ENCODE results near the gene UQCC3. TPM values are rescaled to one million over a fixed set of nuclear protein-coding genes. Genes with fewer than 3 reads are reported as not detected.

The UQCC3 gene, protein sequence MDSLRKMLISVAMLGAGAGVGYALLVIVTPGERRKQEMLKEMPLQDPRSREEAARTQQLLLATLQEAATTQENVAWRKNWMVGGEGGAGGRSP
- total RNA-seq, result 1 to 10 TPM; 6.7 to 6.8 TPM

- peak within 1 kb of the TSS; percentile 91 for H3K27ac Mint-ChIP-seq
- POLR2A ChIA-PET, result interaction anchor here (0.6 to 4.4 kb wide), 43 partner anchors 9 to 247 kb away, joined by 3 to 73 read pairs (median 6); partner anchors contain the start of genes B3GAT3, BSCL2, EEF1G and EML3
- H3K4me1 Mint-ChIP-seq, result peaks cover 35% of the 10 kb centered on the region
- ATAC-seq (ENCODE audit: low read depth) (peak; percentile 87), DNase-seq (peak; percentile 84)
- H3K27me3 Mint-ChIP-seq, result no peaks in the 10 kb centered on the region
- H3K4me3 Mint-ChIP-seq, result peak within 1 kb of the TSS; percentile 94
- no peaks in the 10 kb centered on the region for H3K9me3 Mint-ChIP-seq
- H3K36me3 Mint-ChIP-seq, result peaks cover 8% of the 10 kb centered on the region
Observed at GRCh38 chr11:62671608-62672389, at the start of gene UQCC3, which contains the start of gene LBHD1. Gene UQCC3 (plus strand): TSS chr11:62671673. CDS start chr11:62671746, 73 bp downstream. Gene LBHD1 (minus strand): TSS chr11:62672267. CDS start chr11:62670031, 2,236 bp downstream.

DNA sequence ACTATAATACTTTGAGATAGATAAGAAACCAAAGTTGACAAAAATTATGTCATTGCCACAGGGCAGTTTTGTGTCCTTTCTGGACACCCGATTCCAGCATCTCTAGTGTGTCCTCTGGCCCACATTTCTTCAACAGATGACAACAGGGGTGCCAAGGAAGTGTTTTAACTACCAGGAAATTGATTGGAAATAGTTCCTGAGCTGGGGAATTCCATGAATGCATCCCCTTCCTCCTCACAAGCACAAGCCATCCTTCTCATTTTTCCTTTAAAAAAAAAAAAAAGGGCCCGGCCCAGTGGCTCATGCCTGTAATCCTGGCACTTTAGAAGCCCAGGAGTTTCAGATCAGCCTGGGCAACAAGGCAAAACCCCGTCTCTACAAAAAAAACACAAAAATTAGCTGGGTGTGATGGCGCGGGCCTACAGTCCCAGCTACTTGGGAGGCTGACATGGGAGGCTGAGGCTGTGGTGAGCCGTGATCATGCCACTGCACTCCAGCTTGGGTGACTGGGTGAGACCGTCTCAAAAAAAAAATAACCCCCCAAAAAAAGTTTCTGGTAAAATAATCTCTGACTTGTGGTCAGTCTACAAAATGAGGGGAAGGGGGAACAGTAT, 48.9 kb upstream of the UQCC3 start:
- peaks cover 18% of the 10 kb centered on the region for H3K36me3 Mint-ChIP-seq
- peaks cover 24% of the 10 kb centered on the region for H3K4me1 Mint-ChIP-seq
- no peak for DNase-seq
- POLR2A ChIA-PET, result interaction anchor here (0.7 to 5.8 kb wide), 25 partner anchors 9 to 259 kb away, joined by 3 to 48 read pairs (median 7); partner anchors contain the start of genes C11orf98, CSKMT, EEF1G and EML3
- no peaks in the 10 kb centered on the region for H3K9me3 Mint-ChIP-seq
- no peaks in the 10 kb centered on the region for H3K27me3 Mint-ChIP-seq
- H3K4me3 Mint-ChIP-seq, result peak overlapping the region; percentile 76
- peak overlapping the region; percentile 91 for H3K27ac Mint-ChIP-seq
- no peak for ATAC-seq (ENCODE audit: low read depth)

DNA sequence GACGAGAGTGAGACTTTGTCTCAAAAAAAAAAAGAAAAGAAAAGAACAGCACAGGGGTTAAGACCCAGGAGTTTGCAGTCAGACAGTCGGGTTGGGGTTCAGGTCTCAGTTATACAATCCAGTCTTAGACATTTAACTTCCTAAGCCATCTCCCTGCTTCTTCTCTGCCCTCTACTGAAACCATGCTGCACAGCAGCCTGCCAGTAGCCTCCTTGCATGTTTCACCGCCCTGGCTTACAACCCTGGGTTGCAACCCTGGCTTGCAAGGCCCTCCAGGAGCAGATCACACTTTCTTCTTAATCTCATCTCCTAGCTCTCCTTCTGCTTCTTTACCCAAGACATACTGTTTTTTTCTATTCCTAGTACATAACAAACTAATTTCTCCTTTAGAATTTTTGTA, 43.8 kb upstream of the UQCC3 start:
- Mint-ChIP-seq H3K27ac (peak overlapping the region; percentile 66), H3K36me3 (peaks cover 31% of the 10 kb centered on the region), H3K4me1 (peaks cover 4% of the 10 kb centered on the region), H3K9me3 (no peaks in the 10 kb centered on the region), H3K4me3 (no peak overlapping the region), H3K27me3 (no peaks in the 10 kb centered on the region)
- POLR2A ChIA-PET, result interaction anchor here (1.3 kb wide), 1 partner anchor 37 kb away, joined by 3 read pairs; the partner anchor contains the start of genes C11orf98 and CSKMT
- ATAC-seq (ENCODE audit: low read depth), result peak; percentile 40
- DNase-seq, result no peak

- Mint-ChIP-seq H3K27me3 (no peaks in the 10 kb centered on the region), H3K4me1 (peaks cover 15% of the 10 kb centered on the region), H3K4me3 (no peak overlapping the region), H3K27ac (no peak overlapping the region), H3K9me3 (no peaks in the 10 kb centered on the region), H3K36me3 (peaks cover 54% of the 10 kb centered on the region)
- ATAC-seq (ENCODE audit: low read depth) (no peak), DNase-seq (no peak)
- POLR2A ChIA-PET, result interaction anchor here (1.0 to 1.6 kb wide), 3 partner anchors 8 to 13 kb away, joined by 3 to 5 read pairs (median 4); no protein-coding TSS in a partner anchor
Observed at GRCh38 chr11:62632492-62632891, 39.0 kb upstream of the UQCC3 start.

GRCh38 chr11:62644220-62644619, 27.3 kb upstream of the UQCC3 start:
- Mint-ChIP-seq H3K4me3 (peak overlapping the region; percentile 39), H3K27me3 (no peaks in the 10 kb centered on the region), H3K9me3 (no peaks in the 10 kb centered on the region), H3K27ac (no peak overlapping the region), H3K4me1 (peaks cover 38% of the 10 kb centered on the region), H3K36me3 (peaks cover 15% of the 10 kb centered on the region)
- ATAC-seq (ENCODE audit: low read depth) (no peak), DNase-seq (no peak)
- POLR2A ChIA-PET, result interaction anchor here (0.7 to 7.3 kb wide), 6 partner anchors 9 to 109 kb away, joined by 3 to 76 read pairs (median 10); partner anchors contain the start of genes B3GAT3, C11orf98, CSKMT and INTS5

GRCh38 chr11:62645671-62645945, 25.9 kb upstream of the UQCC3 start:
- POLR2A ChIA-PET, result interaction anchor here (0.7 to 7.3 kb wide), 16 partner anchors 8 to 195 kb away, joined by 3 to 76 read pairs (median 10); partner anchors contain the start of genes B3GAT3, C11orf98, CSKMT and EEF1G

DNA sequence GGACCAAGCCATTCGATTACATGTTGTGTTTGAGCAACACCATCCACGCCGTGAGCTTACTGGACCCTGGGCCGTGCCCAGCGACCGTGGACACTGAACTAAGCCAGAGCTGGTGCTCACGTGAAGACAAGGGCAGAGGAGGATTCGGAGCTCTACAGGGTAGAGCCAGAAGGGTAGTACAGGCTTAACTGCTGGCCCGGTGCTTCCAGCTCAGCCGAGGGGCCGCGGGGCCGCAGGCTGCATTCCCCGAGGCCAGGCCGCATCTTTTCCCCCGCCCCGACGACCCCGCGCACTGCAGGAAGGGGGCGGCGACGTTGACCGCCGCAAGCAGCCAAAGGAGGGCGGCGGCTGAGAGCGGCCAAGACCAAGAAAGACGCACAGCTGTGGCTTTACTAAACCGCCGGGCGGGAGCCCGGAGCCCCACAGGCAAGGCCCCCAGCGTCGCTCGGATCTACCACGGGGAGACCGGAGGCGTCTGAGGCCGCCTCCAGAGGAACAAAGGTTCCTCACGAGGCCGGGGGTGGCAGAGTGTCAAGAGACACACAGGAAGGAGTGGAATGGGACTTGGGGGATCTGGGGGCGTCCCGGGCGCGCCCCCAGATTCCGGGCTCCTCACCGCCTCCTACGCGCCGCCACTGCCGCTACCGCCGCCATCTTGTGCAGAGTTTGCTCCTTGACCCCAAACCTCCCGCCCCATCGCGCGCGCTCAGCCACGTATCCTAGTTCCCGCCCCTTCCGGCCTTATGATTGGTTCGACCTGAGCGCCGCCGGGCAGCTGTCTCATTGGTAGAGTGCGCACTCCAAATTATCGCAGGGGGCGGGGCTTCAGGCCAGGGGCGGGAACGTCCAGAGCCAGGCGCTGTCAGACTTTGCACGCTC, 25.3 kb upstream of the UQCC3 start, which contains the start of gene GANAB:
GANAB (minus strand) TSS at position 668 of the 879 bp plus-strand sequence; CDS start at position 654, 14 bp downstream.
- ATAC-seq (ENCODE audit: low read depth) (peak; percentile 98), DNase-seq (peak; percentile 96)
- Mint-ChIP-seq H3K27ac (peak within 1 kb of the TSS; percentile 96), H3K4me3 (peak within 1 kb of the TSS; percentile 99), H3K36me3 (peaks cover 8% of the 10 kb centered on the region), H3K4me1 (peaks cover 24% of the 10 kb centered on the region), H3K27me3 (no peaks in the 10 kb centered on the region), H3K9me3 (no peaks in the 10 kb centered on the region)
- POLR2A ChIA-PET, result interaction anchor here (0.6 to 7.3 kb wide), 19 partner anchors 9 to 195 kb away, joined by 3 to 76 read pairs (median 7); partner anchors contain the start of genes B3GAT3, C11orf98, CSKMT and EEF1G

More at GRCh38 chr11:62645671-62645945, 25.9 kb upstream of the UQCC3 start:
- Mint-ChIP-seq H3K4me3 (peak overlapping the region; percentile 99), H3K27ac (peak overlapping the region; percentile 96), H3K4me1 (peaks cover 29% of the 10 kb centered on the region), H3K9me3 (no peaks in the 10 kb centered on the region), H3K36me3 (peaks cover 7% of the 10 kb centered on the region), H3K27me3 (no peaks in the 10 kb centered on the region)
- DNase-seq (no peak), ATAC-seq (ENCODE audit: low read depth) (no peak)

- POLR2A ChIA-PET, result interaction anchor here (0.6 to 7.3 kb wide), 17 partner anchors 10 to 194 kb away, joined by 3 to 76 read pairs (median 13); partner anchors contain the start of genes B3GAT3, C11orf98, CSKMT and EEF1G
- ATAC-seq (ENCODE audit: low read depth) (no peak), DNase-seq (no peak)
- Mint-ChIP-seq H3K4me1 (peaks cover 24% of the 10 kb centered on the region), H3K4me3 (peak overlapping the region; percentile 99), H3K36me3 (peaks cover 8% of the 10 kb centered on the region), H3K27ac (peak overlapping the region; percentile 96), H3K9me3 (no peaks in the 10 kb centered on the region), H3K27me3 (no peaks in the 10 kb centered on the region)
Observed at GRCh38 chr11:62646825-62647608, 24.5 kb upstream of the UQCC3 start.

DNA sequence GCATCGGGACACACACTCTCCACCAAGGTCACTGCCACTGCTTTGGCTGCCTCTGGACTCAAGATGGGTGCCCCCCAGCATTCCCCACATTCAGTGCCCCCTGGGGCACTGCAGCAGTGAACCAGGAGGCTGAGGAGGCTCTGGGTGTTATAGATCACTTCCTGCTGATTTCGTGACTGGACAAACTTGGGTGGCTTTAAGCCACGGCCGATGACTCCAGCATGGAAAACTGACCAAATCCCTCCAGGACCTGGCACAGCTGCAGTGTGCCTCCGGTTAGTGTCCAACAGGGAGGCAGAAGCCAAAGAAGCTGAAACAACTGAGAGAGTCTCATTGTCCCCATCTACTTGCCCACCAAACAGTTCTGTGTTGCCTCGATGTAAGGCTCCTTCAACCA, 23.9 kb upstream of the UQCC3 start:
- no peak for DNase-seq
- POLR2A ChIA-PET, result interaction anchor here (0.9 to 5.5 kb wide), 8 partner anchors 10 to 194 kb away, joined by 3 to 40 read pairs (median 8); partner anchors contain the start of genes B3GAT3, C11orf98, CSKMT and HNRNPUL2
- Mint-ChIP-seq H3K9me3 (no peaks in the 10 kb centered on the region), H3K36me3 (peaks cover 8% of the 10 kb centered on the region), H3K27me3 (no peaks in the 10 kb centered on the region), H3K27ac (no peak overlapping the region), H3K4me1 (peaks cover 25% of the 10 kb centered on the region), H3K4me3 (no peak overlapping the region)
- ATAC-seq (ENCODE audit: low read depth), result no peak

GRCh38 chr11:62648185-62648966, 23.1 kb upstream of the UQCC3 start:
- Mint-ChIP-seq H3K4me3 (no peak overlapping the region), H3K27me3 (no peaks in the 10 kb centered on the region), H3K36me3 (peaks cover 8% of the 10 kb centered on the region), H3K27ac (no peak overlapping the region), H3K4me1 (peaks cover 26% of the 10 kb centered on the region), H3K9me3 (no peaks in the 10 kb centered on the region)
- no peak for ATAC-seq (ENCODE audit: low read depth)
- POLR2A ChIA-PET, result interaction anchor here (0.6 to 5.5 kb wide), 10 partner anchors 11 to 193 kb away, joined by 3 to 40 read pairs (median 4); partner anchors contain the start of genes B3GAT3, C11orf98, CSKMT and HNRNPUL2
- no peak for DNase-seq

DNA sequence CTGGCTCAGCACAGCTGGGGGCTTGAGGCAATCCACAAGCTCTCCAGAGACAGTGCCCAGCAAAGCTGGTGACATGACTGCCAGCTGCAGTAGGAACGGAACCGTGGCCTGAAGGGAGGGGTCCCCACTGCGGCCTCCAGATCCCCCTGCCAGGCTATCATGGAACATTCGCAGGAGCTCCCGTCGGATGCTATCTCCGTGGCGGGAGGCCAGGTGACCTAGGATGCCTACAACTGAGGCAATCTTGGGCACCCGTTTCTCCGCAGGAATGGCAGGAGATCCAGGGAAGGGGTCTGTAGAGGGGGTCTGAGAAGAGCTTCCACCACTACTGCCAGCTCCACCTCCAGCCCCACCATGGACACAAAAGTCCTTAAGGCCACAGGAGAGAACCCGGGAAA, 22.5 kb upstream of the UQCC3 start:
- no peaks in the 10 kb centered on the region for H3K27me3 Mint-ChIP-seq
- peaks cover 10% of the 10 kb centered on the region for H3K36me3 Mint-ChIP-seq
- H3K27ac Mint-ChIP-seq, result no peak overlapping the region
- no peak for DNase-seq
- no peaks in the 10 kb centered on the region for H3K9me3 Mint-ChIP-seq
- no peak overlapping the region for H3K4me3 Mint-ChIP-seq
- peaks cover 29% of the 10 kb centered on the region for H3K4me1 Mint-ChIP-seq
- POLR2A ChIA-PET, result interaction anchor here (0.6 to 5.5 kb wide), 7 partner anchors 16 to 57 kb away, joined by 3 to 40 read pairs (median 7); partner anchors contain the start of genes B3GAT3, C11orf98, CSKMT and LBHD1
- ATAC-seq (ENCODE audit: low read depth), result no peak
